ENCODE data around the gene CYSTM1.

Gene CYSTM1

DNA sequence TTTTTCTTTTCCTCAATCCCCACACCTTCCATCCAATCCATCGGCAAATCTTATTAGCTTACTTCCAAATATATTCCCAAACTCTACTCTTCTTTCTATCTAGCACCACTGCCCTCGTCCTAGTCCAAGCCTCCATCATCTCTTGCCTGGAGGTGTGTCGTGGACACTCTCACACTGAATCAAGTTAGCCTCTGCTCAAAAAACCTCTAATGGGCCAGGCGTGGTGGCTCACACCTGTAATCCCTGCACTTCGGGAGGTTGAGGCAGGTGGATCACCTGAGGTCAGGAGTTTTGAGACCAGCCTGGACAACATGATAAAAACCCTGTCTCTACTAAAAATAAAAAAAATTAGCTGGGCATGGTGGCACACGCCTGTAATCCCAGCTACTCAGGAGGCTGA lies 81.7 kb downstream of the CYSTM1 start:
- Histone ChIP-seq H3K4me1 (ENCODE audit: control insufficient read depth, insufficient read depth, low read length) (peaks cover 2% of the 10 kb centered on the region; the same call in 1 of the 2 replicates), H3K9me3 (ENCODE audit: control insufficient read depth, insufficient read depth, low read depth, low read length) (no peaks in the 10 kb centered on the region), H3K36me3 (ENCODE audit: control insufficient read depth in 2 of 2, insufficient read depth in 1 of 2, low read length in 2 of 2) (peaks cover 0 to 20% of the 10 kb centered on the region in 2 experiments; a peak in 2 of 3 replicates), H3K27ac (ENCODE audit: extremely low read depth, low read depth, low read length) (no peak overlapping the region), H3K4me3 (ENCODE audit: low read depth, low read length) (no peak overlapping the region)
- ChIA-PET POLR2A (interaction anchor here (0.6 to 1.5 kb wide), 5 partner anchors 15 to 391 kb away, joined by 3 to 7 read pairs (median 4); partner anchors contain the start of genes HBEGF, IK and NDUFA2), CTCF (interaction anchor here (0.6 to 5.8 kb wide), 6 partner anchors 12 to 146 kb away, joined by 3 to 51 read pairs (median 3); no protein-coding TSS in a partner anchor)
- TF ChIP-seq ZNF664 (tag by site-specific recombination; IDR thresholded peaks at IDR 0.05) = no peak

GRCh38 chr5:140258016-140258415 lies 83.0 kb downstream of the CYSTM1 start:
- Histone ChIP-seq H3K27ac (ENCODE audit: extremely low read depth, low read depth, low read length) (no peak overlapping the region), H3K36me3 (ENCODE audit: control insufficient read depth in 2 of 2, insufficient read depth in 1 of 2, low read length in 2 of 2) (peaks cover 0 to 15% of the 10 kb centered on the region in 2 experiments; a peak in 2 of 3 replicates), H3K4me3 (ENCODE audit: low read depth, low read length) (no peak overlapping the region), H3K9me3 (ENCODE audit: control insufficient read depth, insufficient read depth, low read depth, low read length) (no peaks in the 10 kb centered on the region), H3K4me1 (ENCODE audit: control insufficient read depth, insufficient read depth, low read length) (peaks cover 11% of the 10 kb centered on the region)
- ChIA-PET POLR2A (interaction anchor here (0.7 to 1.4 kb wide), 2 partner anchors 88 to 389 kb away, joined by 3 to 4 read pairs; partner anchors contain the start of genes HBEGF, IK and NDUFA2), CTCF (interaction anchor here (0.7 to 5.8 kb wide), 7 partner anchors 13 to 150 kb away, joined by 3 to 51 read pairs (median 3); partner anchors contain the start of gene HBEGF)
- TF ChIP-seq PRDM1 (tag by site-specific recombination; IDR thresholded peaks at IDR 0.05) (peak; percentile 49; the same call in 1 of the 2 replicates), ZNF140 (tag by site-specific recombination; IDR thresholded peaks at IDR 0.05) (no peak), ZNF776 (tag by site-specific recombination; IDR thresholded peaks at IDR 0.05; ENCODE audit: borderline replicate concordance) (no peak), RBAK (tag by site-specific recombination; IDR thresholded peaks at IDR 0.05) (no peak), ZNF335 (tag by site-specific recombination; conservative IDR thresholded peaks at IDR 0.05) (no peak), ZNF510 (tag by site-specific recombination; IDR thresholded peaks at IDR 0.05; ENCODE audit: insufficient replicate concordance) (no peak), ZFP37 (tag by site-specific recombination; IDR thresholded peaks at IDR 0.05) (no peak), ZNF121 (tag by site-specific recombination; IDR thresholded peaks at IDR 0.05) (no peak)

DNA sequence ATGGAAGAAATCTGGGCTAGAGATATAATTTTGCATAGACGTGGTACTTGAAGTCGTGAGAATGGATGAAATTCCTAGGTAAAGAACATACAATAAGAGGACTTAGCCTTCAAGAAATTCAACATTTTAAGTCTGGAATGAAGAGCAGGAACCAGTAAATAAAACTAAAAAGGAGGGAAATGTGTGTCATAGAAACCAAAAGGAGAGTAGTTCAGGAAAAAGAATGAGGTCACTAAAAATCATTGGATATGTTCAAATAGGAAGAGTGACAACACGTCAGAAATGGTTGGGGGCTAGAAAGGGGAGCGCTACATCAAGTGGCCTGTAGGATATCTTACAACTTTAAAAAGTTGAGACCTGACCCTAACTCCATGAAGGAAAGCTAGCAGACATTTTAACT lies 83.9 kb downstream of the CYSTM1 start:
- POLR2A ChIA-PET = no interaction called here
- no peaks in the 10 kb centered on the region for H3K9me3 ChIP-seq (ENCODE audit: control insufficient read depth, insufficient read depth, low read depth, low read length)
- TF ChIP-seq ATF2 (tag by site-specific recombination; IDR thresholded peaks at IDR 0.05; ENCODE audit: low read depth) = peak; percentile 50
- TF ChIP-seq, protein P1, sequence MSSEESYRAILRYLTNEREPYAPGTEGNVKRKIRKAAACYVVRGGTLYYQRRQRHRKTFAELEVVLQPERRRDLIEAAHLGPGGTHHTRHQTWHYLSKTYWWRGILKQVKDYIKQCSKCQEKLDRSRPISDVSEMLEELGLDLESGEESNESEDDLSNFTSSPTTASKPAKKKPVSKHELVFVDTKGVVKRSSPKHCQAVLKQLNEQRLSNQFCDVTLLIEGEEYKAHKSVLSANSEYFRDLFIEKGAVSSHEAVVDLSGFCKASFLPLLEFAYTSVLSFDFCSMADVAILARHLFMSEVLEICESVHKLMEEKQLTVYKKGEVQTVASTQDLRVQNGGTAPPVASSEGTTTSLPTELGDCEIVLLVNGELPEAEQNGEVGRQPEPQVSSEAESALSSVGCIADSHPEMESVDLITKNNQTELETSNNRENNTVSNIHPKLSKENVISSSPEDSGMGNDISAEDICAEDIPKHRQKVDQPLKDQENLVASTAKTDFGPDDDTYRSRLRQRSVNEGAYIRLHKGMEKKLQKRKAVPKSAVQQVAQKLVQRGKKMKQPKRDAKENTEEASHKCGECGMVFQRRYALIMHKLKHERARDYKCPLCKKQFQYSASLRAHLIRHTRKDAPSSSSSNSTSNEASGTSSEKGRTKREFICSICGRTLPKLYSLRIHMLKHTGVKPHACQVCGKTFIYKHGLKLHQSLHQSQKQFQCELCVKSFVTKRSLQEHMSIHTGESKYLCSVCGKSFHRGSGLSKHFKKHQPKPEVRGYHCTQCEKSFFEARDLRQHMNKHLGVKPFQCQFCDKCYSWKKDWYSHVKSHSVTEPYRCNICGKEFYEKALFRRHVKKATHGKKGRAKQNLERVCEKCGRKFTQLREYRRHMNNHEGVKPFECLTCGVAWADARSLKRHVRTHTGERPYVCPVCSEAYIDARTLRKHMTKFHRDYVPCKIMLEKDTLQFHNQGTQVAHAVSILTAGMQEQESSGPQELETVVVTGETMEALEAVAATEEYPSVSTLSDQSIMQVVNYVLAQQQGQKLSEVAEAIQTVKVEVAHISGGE (tag by site-specific recombination; conservative IDR thresholded peaks at IDR 0.05; ENCODE audit: low read depth) = no peak
- CTCF ChIA-PET = interaction anchor here (0.6 to 4.0 kb wide), 5 partner anchors 34 to 1071 kb away, joined by 3 to 15 read pairs (median 4); partner anchors contain the start of gene PCDHGA1
- peaks cover 11% of the 10 kb centered on the region for H3K4me1 ChIP-seq (ENCODE audit: control insufficient read depth, insufficient read depth, low read length)
- no peak overlapping the region for H3K27ac ChIP-seq (ENCODE audit: extremely low read depth, low read depth, low read length)
- no peak overlapping the region for H3K4me3 ChIP-seq (ENCODE audit: low read depth, low read length)
- peaks cover 0 to 15% of the 10 kb centered on the region in 2 experiments; a peak in 2 of 3 replicates for H3K36me3 ChIP-seq (ENCODE audit: control insufficient read depth in 2 of 2, insufficient read depth in 1 of 2, low read length in 2 of 2)

DNA sequence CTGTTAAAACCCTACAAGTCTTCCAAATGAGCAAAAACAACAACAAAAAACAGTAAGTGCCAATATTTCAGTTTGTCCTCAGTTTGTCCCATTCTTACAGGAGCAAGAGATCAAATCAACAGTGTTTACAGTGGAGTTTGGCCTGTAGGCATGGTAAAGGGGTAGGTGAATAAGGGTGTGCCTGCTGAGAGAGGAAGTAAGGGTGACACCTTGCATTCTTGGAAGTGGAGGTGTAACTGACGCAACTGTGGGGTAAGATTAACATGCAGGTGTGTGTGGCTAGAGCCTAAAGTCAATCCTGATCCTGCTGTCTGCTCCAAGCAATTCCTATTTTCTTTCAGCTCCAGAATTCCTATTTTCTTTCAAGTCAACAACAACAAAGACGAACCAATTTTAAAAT lies 84.5 kb downstream of the CYSTM1 start:
- H3K4me1 ChIP-seq (ENCODE audit: control insufficient read depth, insufficient read depth, low read length) = peaks cover 11% of the 10 kb centered on the region
- H3K4me3 ChIP-seq (ENCODE audit: low read depth, low read length) = no peak overlapping the region
- H3K9me3 ChIP-seq (ENCODE audit: control insufficient read depth, insufficient read depth, low read depth, low read length) = no peaks in the 10 kb centered on the region
- ChIA-PET CTCF (interaction anchor here (0.6 to 4.0 kb wide), 9 partner anchors 15 to 217 kb away, joined by 3 to 25 read pairs (median 4); partner anchors contain the start of genes HBEGF and NRG2), POLR2A (no interaction called here)
- peaks cover 0 to 15% of the 10 kb centered on the region in 2 experiments; a peak in 2 of 3 replicates for H3K36me3 ChIP-seq (ENCODE audit: control insufficient read depth in 2 of 2, insufficient read depth in 1 of 2, low read length in 2 of 2)
- no peak overlapping the region for H3K27ac ChIP-seq (ENCODE audit: extremely low read depth, low read depth, low read length)
- no peak for TF ChIP-seq ZNF596 (tag by site-specific recombination; IDR thresholded peaks at IDR 0.05)
- TF ChIP-seq TRIM28 (IDR thresholded peaks at IDR 0.05; ENCODE audit: borderline replicate concordance, low read length) = no peak
- no peak for TF ChIP-seq ZNF24 (tag by site-specific recombination; IDR thresholded peaks at IDR 0.05)
- no peak for TF ChIP-seq ZNF639 (tag by site-specific recombination; IDR thresholded peaks at IDR 0.05)
